GM12878 (cell line): ENCODE data around the gene BZW1. TPM values are rescaled to one million over a fixed set of nuclear protein-coding genes. Genes with fewer than 3 reads are reported as not detected.

Experiments
- BACH1 ChIP-seq: fragments of 450-650 bp; IDR thresholded peaks from 2 replicates; pipeline ENCODE4 v1.6.1; 2017; ENCODE audit warnings: mild to moderate bottlenecking, borderline replicate concordance
- BHLHE40 ChIP-seq, 2 experiments: fragments of 450-650 bp in 1 of 2; IDR thresholded peaks; 2 replicates each; pipeline ENCODE4 v1.6.1; 2011 to 2017; ENCODE audit warnings: low read depth in 2 of 2, borderline replicate concordance in 1 of 2, improper control_type of control experiment in 1 of 2, low read length in 1 of 2, mild to moderate bottlenecking in 1 of 2
- CBFB ChIP-seq: IDR thresholded peaks from 2 replicates; pipeline ENCODE4 v1.6.1; 2016; ENCODE audit warnings: antibody characterized with exemption, low read depth
- CREB1 ChIP-seq: IDR thresholded peaks from 2 replicates; pipeline ENCODE4 v1.6.1; 2012; ENCODE audit warnings: low read depth, mild to moderate bottlenecking, inconsistent platforms
- CREM ChIP-seq: IDR thresholded peaks from 2 replicates; pipeline ENCODE4 v1.6.1; 2014; ENCODE audit warnings: antibody characterized with exemption, low read depth
- EP300 ChIP-seq, 2 experiments: fragments of 150-350 bp in 1 of 2; IDR thresholded peaks; 2 replicates each; pipeline ENCODE4 v1.6.1; 2011 to 2012; ENCODE audit warnings: low read depth in 2 of 2, low read length in 2 of 2, borderline replicate concordance in 1 of 2, improper control_type of control experiment in 1 of 2, inconsistent platforms in 1 of 2; ENCODE audit not compliant: control insufficient read depth in 1 of 2
- HDGF ChIP-seq: fragments of 450-650 bp; IDR thresholded peaks from 2 replicates; pipeline ENCODE4 v1.6.1; 2016; ENCODE audit warnings: antibody characterized with exemption
- MXI1 ChIP-seq: fragments of 150-350 bp; IDR thresholded peaks from 2 replicates; pipeline ENCODE4 v1.6.1; 2011; ENCODE audit warnings: low read depth, mild to moderate bottlenecking, inconsistent platforms, low read length, improper control_type of control experiment
- NBN ChIP-seq: fragments of 450-650 bp; IDR thresholded peaks from 2 replicates; pipeline ENCODE4 v1.6.1; 2016
- POLR2A ChIP-seq: IDR thresholded peaks from 2 replicates; pipeline ENCODE4 v1.6.1; 2011; ENCODE audit warnings: low read depth, mild to moderate bottlenecking, low read length
- RAD51 ChIP-seq: fragments of 450-650 bp; IDR thresholded peaks from 2 replicates; pipeline ENCODE4 v1.6.1; 2016; ENCODE audit warnings: moderate library complexity, mild to moderate bottlenecking, inconsistent platforms
- RUNX3 ChIP-seq: IDR thresholded peaks from 2 replicates; pipeline ENCODE4 v1.6.1; 2012; ENCODE audit warnings: low read length, inconsistent platforms
- TCF12 ChIP-seq: IDR thresholded peaks from 2 replicates; pipeline ENCODE4 v1.6.1; 2011; ENCODE audit warnings: low read depth, mild to moderate bottlenecking, low read length
- ZNF207 ChIP-seq: fragments of 450-650 bp; IDR thresholded peaks from 2 replicates; pipeline ENCODE4 v1.6.1; 2014; ENCODE audit warnings: antibody characterized with exemption, mild to moderate bottlenecking, borderline replicate concordance
- polyA plus RNA-seq, 11 experiments: library from polyadenylated mRNA; depleted of rRNA in 4 of 11; unstranded in 6 of 11; stranded (reverse) in 5 of 11; fragments of >200 nt; fragmentation: Nextera tagmentation in 4 of 11; fragmentation: Illumina TruSeq in 1 of 11; extraction: Ambion mirVana in 4 of 11; extraction: Trizol in 1 of 11; gene quantifications; 1 replicate in 1 of 11; 2 replicates in 10 of 11; pipeline versions ENCODE4 v1.2.1 to v1.2.3, GENCODE V29; 2011 to 2016; ENCODE audit warnings: inconsistent platforms in 2 of 11, missing spikeins in 2 of 11, low read depth in 1 of 11
- total RNA-seq, 4 experiments: library from RNA; depleted of rRNA in 3 of 4; stranded (reverse); fragments of >200 nt in 3 of 4; fragmentation: Illumina TruSeq in 1 of 4; extraction: Trizol in 1 of 4; gene quantifications; 2 replicates each; pipeline versions ENCODE4 v1.2.1 to v1.2.3, GENCODE V29; 2013 to 2021
- TF ChIP-seq, protein P1 (sequence below): fragments of 450-650 bp; IDR thresholded peaks from 2 replicates; pipeline ENCODE4 v1.6.1; 2017; ENCODE audit warnings: mild to moderate bottlenecking, moderate library complexity
- TF ChIP-seq, protein P2 (sequence below): fragments of 450-650 bp; IDR thresholded peaks from 2 replicates; pipeline ENCODE4 v1.6.1; 2016; ENCODE audit warnings: mild to moderate bottlenecking
- TF ChIP-seq, protein P3 (sequence below): IDR thresholded peaks from 2 replicates; pipeline ENCODE4 v1.6.1; 2011; ENCODE audit warnings: mild to moderate bottlenecking, low read depth, low read length, moderate library complexity; ENCODE audit not compliant: insufficient replicate concordance
- TF ChIP-seq, protein P4 (sequence below): IDR thresholded peaks from 2 replicates; pipeline ENCODE4 v1.6.1; 2012; ENCODE audit warnings: low read length, inconsistent platforms
- TF ChIP-seq, protein P5 (sequence below): fragments of 450-650 bp; IDR thresholded peaks from 2 replicates; pipeline ENCODE4 v1.6.1; 2016; ENCODE audit warnings: mild to moderate bottlenecking

The BZW1 gene
- total and polyA plus RNA-seq, 10 of the 15 experiments (the other 5 are each of a cell fraction or from before 2014, with no cell fraction given), result 186 to 349 (median 269) TPM

DNA sequence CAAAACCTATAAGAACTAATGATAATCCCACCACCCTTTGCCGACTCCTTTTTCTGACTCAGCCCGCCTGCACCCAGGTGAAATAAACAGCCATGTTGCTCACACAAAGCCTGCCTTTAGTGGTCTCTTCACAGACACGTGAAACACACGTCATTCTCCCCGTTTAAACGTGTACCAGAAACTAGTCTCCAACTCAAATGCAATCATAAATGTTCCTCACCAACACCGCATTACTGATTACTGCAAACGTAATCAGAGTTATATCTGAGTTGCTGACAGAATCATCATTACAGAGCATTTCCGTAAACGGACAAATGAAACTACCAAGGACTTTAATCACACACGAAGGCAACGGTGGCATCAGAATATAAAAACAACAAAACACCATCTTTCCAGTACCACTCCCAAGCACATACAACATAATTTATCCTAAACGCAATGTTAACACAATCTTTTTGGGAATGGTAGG is 50.9 kb downstream of the BZW1 start (continued):
- TF ChIP-seq, protein P1, sequence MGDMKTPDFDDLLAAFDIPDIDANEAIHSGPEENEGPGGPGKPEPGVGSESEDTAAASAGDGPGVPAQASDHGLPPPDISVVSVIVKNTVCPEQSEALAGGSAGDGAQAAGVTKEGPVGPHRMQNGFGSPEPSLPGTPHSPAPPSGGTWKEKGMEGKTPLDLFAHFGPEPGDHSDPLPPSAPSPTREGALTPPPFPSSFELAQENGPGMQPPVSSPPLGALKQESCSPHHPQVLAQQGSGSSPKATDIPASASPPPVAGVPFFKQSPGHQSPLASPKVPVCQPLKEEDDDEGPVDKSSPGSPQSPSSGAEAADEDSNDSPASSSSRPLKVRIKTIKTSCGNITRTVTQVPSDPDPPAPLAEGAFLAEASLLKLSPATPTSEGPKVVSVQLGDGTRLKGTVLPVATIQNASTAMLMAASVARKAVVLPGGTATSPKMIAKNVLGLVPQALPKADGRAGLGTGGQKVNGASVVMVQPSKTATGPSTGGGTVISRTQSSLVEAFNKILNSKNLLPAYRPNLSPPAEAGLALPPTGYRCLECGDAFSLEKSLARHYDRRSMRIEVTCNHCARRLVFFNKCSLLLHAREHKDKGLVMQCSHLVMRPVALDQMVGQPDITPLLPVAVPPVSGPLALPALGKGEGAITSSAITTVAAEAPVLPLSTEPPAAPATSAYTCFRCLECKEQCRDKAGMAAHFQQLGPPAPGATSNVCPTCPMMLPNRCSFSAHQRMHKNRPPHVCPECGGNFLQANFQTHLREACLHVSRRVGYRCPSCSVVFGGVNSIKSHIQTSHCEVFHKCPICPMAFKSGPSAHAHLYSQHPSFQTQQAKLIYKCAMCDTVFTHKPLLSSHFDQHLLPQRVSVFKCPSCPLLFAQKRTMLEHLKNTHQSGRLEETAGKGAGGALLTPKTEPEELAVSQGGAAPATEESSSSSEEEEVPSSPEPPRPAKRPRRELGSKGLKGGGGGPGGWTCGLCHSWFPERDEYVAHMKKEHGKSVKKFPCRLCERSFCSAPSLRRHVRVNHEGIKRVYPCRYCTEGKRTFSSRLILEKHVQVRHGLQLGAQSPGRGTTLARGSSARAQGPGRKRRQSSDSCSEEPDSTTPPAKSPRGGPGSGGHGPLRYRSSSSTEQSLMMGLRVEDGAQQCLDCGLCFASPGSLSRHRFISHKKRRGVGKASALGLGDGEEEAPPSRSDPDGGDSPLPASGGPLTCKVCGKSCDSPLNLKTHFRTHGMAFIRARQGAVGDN, result peak; percentile 18; the same call in 1 of the 2 replicates
- TF ChIP-seq HDGF (peak; percentile 26; the same call in 1 of the 2 replicates), BHLHE40 (IDR thresholded peaks at IDR 0.05; ENCODE audit: borderline replicate concordance in 1 of 2, low read depth in 2 of 2, low read length in 1 of 2) (peak; percentile 59 to 81; a peak in 2 of 4 replicates), RUNX3 (peak; percentile 11; the same call in 1 of the 2 replicates), POLR2A (peak; percentile 49), TCF12 (no peak), BACH1 (peak; percentile 44; the same call in 1 of the 2 replicates), EP300 (IDR thresholded peaks at IDR 0.05; ENCODE audit: borderline replicate concordance in 1 of 2, control insufficient read depth in 1 of 2, low read depth in 2 of 2, low read length in 2 of 2) (no peak), ZNF207 (no peak), CBFB (no peak), CREB1 (peak; percentile 88), NBN (peak; percentile 60; the same call in 1 of the 2 replicates), RAD51 (peak; percentile 67), MXI1 (peak; percentile 82; the same call in 1 of the 2 replicates), CREM (peak; percentile 80)
- TF ChIP-seq, protein P2, sequence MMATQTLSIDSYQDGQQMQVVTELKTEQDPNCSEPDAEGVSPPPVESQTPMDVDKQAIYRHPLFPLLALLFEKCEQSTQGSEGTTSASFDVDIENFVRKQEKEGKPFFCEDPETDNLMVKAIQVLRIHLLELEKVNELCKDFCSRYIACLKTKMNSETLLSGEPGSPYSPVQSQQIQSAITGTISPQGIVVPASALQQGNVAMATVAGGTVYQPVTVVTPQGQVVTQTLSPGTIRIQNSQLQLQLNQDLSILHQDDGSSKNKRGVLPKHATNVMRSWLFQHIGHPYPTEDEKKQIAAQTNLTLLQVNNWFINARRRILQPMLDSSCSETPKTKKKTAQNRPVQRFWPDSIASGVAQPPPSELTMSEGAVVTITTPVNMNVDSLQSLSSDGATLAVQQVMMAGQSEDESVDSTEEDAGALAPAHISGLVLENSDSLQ, result peak; percentile 22; the same call in 1 of the 2 replicates
- TF ChIP-seq, protein P3, sequence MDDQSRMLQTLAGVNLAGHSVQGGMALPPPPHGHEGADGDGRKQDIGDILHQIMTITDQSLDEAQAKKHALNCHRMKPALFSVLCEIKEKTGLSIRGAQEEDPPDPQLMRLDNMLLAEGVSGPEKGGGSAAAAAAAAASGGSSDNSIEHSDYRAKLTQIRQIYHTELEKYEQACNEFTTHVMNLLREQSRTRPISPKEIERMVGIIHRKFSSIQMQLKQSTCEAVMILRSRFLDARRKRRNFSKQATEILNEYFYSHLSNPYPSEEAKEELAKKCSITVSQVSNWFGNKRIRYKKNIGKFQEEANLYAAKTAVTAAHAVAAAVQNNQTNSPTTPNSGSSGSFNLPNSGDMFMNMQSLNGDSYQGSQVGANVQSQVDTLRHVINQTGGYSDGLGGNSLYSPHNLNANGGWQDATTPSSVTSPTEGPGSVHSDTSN, result no peak
- TF ChIP-seq, protein P4, sequence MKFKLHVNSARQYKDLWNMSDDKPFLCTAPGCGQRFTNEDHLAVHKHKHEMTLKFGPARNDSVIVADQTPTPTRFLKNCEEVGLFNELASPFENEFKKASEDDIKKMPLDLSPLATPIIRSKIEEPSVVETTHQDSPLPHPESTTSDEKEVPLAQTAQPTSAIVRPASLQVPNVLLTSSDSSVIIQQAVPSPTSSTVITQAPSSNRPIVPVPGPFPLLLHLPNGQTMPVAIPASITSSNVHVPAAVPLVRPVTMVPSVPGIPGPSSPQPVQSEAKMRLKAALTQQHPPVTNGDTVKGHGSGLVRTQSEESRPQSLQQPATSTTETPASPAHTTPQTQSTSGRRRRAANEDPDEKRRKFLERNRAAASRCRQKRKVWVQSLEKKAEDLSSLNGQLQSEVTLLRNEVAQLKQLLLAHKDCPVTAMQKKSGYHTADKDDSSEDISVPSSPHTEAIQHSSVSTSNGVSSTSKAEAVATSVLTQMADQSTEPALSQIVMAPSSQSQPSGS, result peak; percentile 32; the same call in 1 of the 2 replicates
- TF ChIP-seq, protein P5, sequence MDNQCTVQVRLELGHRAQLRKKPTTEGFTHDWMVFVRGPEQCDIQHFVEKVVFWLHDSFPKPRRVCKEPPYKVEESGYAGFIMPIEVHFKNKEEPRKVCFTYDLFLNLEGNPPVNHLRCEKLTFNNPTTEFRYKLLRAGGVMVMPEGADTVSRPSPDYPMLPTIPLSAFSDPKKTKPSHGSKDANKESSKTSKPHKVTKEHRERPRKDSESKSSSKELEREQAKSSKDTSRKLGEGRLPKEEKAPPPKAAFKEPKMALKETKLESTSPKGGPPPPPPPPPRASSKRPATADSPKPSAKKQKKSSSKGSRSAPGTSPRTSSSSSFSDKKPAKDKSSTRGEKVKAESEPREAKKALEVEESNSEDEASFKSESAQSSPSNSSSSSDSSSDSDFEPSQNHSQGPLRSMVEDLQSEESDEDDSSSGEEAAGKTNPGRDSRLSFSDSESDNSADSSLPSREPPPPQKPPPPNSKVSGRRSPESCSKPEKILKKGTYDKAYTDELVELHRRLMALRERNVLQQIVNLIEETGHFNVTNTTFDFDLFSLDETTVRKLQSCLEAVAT, result peak; percentile 72; the same call in 1 of the 2 replicates
